NCI-H2196 treated with DMSO at 0.1 percent for 48 hours (cell line): Measurements from ENCODE around the gene FTSJ1.
"Not testable (repeated sequence)": the region's sequence is repeated elsewhere in the genome, so short reads cannot be mapped to it uniquely, and the experiment has no call there.

Source experiments
- DNase-seq: peaks from one replicate; lab custom pipeline; 2025; ENCODE audit not compliant: unreplicated experiment; lab: John Stamatoyannopoulos, UW

The FTSJ1 gene

DNA sequence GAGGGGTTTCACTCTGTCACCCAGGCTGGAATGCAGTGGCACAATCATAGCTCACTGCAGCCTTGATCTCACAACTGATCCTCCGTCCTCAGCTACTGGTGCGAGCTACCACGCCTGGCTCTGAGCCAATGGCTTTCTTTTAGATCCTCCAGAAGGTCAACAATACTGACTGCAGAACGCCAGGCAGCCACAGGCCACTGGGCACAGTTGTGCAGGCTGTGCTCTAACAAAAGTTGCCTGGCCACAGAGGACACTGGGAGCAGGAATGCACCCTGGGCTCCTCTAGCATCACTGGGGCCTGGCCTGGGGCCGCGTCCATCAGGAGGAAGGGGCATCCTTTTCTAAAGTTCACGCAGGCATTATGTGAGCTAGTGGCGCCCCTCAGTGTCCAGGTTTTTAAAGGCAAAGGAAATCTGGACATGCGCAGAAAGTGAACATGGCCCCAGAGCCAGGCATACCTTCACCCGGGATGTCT is 17.9 kb downstream of the FTSJ1 start:
- no peak for DNase-seq

DNA sequence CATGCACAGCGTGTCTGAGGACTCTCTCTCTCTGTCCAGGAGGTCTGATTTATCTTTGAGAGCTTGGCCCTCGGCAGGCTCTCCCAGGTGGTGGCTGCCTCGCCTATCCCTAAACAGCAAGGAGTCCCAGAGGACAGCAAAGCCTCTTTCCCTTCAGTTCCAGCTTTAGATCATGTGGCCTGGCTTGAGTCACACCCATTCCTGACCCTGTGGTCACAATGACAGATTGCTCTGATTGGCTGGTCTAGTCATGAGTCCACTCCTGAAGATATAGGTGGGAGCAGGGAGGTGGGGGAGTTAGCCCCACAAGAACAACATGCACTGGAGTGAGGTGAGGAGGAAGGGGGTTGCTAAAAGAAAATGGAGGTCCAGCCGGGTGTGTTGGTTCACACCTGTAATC is 20.7 kb downstream of the FTSJ1 start:
- DNase-seq: no peak

DNA sequence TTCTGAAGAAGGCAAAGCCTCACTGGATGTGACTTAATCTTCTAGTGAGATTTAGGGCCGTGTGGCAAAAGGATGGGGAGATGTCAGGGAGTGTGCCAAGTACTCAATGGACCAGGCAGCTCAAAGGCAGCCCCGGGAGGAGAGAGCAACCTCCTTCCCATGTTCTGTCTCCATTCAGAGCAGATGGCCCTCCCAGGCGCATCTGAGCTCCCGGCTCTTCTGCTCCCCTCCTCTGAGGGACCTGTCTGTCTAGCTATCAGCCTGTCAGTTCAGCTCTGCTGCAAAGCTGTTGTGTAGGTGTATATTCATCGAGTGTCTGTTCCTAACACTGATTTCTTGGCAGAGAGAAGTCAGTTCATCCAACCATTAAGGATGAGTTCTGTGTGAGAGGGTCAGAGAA is 21.9 kb downstream of the FTSJ1 start:
- no peak for DNase-seq

DNA sequence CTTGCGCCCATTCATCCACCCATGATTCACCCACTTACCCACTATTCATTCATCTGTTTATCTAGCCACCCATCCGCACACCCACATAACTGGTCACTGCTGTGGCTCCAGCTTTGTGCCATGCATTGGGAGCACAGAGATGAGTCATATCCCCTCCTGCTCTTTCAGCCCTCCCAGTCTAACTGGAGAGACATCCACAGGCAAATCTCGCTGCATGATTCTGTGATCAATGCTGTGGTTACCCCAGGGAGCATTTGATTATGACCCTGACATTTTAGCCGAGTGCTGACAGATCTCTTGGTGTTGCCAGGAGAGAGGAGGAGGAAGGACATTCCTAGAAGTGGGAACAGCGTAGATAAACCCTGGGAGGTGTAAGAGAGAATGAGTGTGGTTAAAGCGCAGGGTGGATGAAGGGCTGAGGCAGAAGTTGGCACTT is 22.4 kb downstream of the FTSJ1 start:
- DNase-seq: no peak

DNA sequence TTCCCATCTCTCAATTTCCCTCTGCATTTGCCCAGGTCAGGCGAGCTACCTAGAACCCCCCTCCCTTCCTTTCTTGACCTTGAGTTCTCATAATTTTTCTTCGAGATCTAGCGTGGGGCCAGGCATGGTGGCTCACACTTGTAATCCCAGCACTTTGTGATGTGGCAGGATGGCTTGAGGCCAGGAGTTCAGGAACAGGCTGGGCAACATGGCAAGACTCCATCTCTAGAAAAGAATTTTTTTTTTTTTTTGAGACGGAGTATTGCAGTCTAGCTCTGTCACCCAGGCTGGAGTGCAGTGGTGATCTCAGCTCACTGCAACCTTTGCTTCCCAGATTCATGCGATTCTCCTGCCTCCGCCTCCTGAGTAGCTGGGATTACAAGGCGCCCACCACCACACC is 28.3 kb downstream of the FTSJ1 start:
- DNase-seq: no peak

DNA sequence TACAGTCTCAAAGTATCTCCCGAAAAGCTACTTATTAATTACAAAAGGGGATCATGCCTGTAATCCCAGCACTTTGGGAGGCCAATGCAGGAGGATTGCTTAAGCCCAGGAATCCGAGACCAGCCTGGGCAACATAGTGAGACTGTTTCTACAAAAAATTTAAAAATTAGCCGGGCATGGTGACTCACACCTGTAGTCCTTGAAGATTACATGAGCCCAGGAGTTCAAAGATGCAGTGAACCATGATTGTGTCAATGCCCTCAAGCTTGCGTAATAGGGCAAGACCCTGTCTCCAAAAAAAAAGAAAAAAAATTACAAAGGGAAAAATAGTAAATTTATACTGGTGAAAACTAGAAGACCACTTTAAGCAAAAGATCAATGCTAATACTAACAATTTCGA is 29.5 kb downstream of the FTSJ1 start:
- no peak for DNase-seq

DNA sequence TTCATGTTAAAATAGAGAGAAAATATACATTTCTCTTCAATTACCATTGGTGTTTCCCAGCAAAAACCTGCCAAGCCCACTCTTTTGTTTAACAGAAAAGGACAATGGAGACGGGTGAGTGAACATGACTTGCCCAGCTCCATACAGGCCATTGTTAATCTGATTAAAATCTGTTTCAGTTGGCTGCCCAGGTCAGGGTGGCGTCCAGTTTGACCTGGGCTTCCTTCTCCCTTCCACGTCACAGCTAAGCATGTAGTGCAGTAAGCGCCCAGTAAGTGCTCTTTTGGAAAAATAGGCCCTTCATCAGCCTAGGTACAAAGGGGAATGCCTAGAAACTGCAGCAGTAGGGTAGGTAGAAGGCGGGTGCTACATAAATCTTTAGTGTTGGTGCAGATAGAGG is 31.2 kb downstream of the FTSJ1 start:
- DNase-seq: no peak

DNA sequence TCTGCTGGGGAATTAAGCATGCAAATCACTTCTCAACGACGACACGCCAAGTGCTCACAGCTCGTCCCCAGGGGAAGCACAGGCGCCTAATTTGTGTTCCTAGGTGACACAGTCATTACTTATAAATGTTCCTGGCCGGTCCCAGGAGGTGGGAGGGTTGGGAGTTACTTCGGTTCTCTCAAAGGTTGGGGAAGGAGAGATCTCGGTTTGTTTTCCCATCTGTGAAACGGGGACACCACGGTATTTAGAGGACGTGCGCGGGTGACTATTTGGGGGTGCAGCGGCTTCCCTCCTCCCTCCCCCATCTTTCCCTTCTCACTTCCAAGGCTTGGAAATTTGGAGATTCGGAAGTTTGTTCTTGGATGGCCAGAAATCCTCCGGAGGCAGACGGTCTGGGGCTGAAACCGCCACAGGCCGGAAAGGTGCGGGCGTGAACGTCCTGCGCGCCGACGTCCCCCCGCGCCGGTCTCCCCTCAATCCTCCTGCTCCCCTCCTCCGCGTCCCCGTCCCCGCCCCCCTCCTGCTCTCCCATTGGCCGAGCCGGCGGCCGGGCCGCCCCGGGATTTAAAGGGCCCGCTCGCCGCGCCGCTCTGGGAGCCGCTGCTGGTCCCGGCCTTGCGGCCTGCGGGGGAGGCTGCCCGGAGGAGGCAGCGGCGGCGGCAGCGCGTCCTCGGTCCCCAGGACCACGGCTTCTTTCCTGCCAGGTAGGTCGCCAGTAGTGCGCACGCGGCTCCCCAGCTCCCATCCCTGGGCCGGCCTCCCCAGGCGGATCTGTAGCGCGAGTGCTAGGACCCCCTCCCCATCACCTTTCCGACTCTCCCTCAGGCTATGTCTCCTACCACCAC is 32.6 kb downstream of the FTSJ1 start, which contains the start of gene PORCN:
Gene PORCN (plus strand): TSS at position 593 of the 845 bp plus-strand sequence. CDS start 829 bp downstream, outside the sequence.
- DNase-seq: peak; percentile 18

DNA sequence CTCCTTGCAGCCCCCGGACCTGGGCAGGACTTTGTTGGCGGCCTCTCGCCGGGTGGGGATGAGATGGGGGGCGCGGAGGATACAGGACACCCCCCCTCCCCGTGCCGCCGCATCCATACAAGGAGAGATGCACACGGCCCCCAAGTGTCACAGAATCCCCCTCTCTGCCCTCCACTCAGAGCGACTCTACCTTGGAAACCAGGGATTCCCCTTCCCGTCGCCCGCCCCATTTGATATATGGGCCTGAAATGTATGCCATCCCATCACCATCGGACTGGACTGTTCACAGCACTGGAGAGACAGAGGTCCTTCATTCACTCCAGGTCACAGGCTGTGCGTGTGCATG is 33.2 kb downstream of the FTSJ1 start:
- DNase-seq: no peak

DNA sequence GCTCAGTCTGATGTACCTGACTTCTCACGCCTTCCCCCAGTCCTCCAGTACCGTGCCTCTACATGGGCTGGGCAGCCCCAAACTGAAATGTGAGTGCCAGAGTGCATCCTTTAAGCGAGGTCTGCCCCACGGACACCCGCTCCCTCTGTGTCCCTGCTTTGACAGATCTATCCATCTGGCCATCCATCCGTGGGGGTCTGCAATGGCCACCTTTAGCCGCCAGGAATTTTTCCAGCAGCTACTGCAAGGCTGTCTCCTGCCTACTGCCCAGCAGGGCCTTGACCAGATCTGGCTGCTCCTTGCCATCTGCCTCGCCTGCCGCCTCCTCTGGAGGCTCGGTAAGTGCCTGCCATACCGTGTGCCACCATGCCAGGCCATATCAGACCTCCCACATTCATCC is 33.6 kb downstream of the FTSJ1 start:
- DNase-seq: no peak

DNA sequence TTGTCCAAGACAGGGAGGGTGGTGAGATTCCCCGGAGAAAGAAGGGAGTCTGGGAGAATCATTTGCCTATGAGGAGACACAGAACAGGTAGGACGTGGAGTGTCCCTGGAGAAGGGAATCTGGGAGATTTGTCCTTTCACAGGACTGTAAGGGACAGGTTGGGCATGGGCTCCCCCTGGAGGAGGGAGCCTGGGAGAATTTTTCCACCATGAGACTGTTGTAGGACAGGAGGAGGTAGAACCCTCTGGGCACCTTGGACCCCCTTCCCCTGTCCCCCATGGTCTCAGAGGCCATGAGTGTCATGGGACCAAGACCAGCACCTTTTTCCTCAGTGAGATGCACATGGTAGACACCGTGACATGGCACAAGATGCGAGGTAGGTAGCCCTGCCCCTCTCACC is 35.6 kb downstream of the FTSJ1 start:
- DNase-seq: no peak

DNA sequence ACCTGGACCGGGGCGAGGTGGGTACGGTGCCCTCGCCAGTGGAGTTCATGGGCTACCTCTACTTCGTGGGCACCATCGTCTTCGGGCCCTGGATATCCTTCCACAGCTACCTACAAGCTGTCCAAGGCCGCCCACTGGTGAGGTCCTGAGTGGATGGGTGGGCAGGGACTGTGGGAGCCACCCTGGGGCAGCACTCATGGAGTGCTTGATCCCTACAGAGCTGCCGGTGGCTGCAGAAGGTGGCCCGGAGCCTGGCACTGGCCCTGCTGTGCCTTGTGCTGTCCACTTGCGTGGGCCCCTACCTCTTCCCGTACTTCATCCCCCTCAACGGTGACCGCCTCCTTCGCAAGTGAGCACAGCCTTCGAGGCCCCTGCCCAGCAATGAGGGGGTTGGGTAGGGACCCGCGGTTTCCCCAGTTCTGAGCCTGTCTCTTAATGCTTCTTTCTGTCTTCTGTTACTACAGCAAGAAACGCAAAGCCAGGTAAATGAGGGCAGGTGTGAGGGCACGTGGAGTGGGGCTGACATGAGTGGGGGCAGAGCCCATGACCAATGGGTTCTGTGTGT is 36.5 kb downstream of the FTSJ1 start:
- DNase-seq: no peak

DNA sequence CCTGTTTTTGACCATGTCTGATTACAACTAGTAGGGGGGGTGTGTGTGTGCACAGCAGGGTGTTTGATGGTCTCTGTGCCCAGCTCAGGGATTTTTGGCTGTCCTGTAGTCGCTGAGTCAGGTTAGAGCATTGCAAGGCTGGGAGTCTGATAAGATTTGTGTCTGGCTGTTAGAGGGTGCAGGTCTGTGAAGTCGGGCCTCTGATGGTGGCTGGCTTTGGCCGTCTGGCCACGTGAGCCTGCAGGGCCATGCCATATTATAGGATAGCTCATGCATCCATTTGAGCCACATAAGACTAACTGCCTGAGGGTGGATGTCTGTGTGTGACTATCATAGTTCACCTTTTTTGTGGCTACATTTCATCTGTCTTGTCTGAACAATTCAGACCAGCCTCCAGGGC is 37.7 kb downstream of the FTSJ1 start:
- no peak for DNase-seq

DNA sequence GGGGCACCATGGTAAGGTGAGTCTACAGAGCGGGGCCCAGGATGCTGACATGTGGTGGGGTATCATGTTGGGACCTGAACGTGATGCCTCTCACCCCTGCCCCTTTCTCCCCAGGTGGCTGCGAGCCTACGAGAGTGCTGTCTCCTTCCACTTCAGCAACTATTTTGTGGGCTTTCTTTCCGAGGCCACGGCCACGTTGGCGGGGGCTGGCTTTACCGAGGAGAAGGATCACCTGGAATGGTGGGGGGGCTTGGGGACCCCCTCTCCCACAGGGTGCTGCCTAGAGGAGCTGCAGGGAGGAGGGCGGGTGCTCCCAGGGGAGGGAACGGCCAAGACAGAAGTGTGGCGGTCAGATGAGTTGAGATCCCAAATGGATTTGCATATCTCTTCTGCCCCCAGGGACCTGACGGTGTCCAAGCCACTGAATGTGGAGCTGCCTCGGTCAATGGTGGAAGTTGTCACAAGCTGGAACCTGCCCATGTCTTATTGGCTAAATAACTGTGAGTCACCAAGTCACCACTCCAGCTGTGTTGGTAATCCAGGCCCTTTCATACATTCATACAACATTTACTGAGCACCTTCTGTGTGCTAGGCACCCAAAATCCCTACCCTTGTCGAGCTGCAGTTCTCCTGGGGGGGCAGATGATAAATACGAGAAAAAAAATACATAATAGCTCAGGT is 38.3 kb downstream of the FTSJ1 start:
- DNase-seq: no peak

DNA sequence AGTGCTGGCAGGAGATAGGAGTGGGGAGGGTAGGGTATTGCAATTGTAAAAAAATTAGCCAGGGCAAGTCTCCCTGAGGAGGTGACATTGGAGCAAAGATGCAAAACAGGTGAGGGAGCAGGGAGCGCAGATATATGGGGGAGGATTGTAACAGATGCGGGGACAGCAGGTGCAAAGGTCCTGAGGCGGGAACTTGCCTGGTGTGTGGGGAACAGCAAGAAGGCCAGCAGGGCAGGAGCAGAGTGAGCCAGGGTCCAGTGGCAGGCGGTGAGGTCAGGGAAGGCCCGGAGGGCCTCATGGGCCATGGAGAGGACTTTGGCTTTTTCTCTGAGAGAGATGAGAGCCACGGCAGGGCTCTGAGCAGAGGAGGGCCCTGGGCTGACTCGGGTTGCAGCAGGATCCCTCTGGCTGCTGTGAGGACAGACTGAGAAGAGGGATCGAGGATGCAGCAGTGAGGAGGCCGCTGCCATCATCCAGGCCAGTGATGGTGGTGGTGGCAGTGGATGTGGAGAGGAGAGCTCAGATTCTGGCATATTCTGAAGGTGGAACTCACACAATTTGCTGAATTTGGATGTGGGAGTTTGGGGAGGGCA is 39.0 kb downstream of the FTSJ1 start:
- no peak for DNase-seq

DNA sequence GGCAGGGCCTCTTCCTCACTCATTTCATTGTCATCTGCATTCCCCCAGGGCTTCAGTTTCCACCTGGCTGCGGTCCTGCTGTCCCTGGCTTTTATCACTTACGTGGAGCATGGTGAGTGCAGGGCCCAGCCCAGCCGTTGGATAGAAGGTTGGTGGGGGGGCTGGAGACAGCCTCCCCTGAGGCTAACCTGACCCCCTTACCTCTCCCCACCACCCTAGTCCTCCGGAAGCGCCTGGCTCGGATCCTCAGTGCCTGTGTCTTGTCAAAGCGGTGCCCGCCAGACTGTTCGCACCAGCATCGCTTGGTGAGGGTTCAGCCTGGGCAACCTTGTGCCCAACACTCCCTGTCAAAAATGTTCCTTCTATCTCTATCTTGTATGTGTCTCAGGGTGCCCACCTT is 39.8 kb downstream of the FTSJ1 start:
- DNase-seq: no peak

DNA sequence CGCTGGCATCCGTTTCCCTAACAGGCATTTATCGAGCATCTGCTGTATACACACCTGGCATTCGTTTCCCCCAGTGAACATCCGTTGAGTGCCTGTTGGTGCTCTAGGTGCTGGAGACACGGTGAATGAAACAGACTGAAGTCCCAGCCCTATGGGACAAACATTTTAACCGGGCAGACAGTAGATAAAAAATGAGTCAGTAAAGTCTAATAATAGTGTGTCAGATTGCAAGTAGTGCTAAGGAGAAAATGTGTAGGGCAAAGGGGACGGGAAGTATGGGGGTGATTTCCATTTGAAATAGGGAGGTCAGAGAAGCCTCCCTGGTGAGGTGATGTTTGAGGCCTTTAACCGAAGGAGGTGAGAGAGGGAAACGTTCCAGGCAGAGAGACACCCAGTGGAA is 40.3 kb downstream of the FTSJ1 start:
- DNase-seq: no peak

DNA sequence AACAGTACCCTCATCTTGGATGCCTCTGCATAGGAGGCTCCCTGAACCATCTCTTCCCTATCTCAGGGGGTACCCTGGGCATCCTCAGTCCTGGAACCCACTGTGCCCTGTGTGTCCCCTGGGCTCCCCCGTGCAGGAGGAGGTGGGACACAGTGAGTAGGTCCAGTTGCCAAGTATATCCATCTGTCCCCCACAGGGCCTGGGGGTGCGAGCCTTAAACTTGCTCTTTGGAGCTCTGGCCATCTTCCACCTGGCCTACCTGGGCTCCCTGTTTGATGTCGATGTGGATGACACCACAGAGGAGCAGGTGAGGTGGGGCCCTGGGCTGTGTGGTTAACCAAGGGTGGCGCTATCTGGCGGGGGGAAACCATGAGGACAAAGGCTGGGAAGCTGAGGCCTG is 41.0 kb downstream of the FTSJ1 start:
- no peak for DNase-seq

DNA sequence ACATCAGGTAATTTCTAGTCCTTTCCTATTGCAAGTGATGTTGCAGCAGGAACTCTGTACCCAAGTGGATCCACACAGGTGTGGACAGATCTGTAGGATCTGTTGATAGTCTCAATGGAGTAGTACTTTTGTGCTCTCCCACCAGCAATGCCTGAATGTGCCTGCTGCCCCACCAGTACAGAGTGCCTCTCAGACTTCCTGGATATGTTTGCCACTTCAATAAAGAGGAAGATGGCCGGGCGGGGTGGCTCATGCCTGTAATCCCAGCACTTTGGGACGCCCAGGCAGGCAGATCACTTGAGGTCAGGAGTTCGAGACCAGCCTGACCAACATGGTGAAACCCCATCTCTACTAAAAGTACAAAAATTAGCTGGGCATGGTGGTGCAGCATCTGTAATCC is 43.5 kb downstream of the FTSJ1 start:
- not testable (repeated sequence) for DNase-seq

DNA sequence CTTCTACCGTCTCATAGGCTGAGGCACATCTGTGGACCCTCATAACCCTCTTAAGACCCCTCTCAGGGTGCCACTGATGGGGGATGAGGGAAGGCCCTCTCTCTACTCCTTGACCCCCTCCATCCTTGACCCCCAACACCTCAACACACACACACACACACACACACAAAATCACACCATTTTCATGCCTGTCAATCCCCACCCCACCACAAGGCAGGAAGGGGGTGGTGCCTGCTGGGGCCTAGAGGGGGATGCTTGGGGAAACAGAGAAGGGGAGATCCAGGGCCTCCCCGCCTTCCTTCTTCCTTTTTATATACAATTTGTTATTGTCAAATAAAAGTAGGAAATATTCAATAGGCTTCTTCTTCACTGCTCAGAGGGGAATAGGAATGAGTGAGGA is 44.5 kb downstream of the FTSJ1 start:
- DNase-seq: no peak

DNA sequence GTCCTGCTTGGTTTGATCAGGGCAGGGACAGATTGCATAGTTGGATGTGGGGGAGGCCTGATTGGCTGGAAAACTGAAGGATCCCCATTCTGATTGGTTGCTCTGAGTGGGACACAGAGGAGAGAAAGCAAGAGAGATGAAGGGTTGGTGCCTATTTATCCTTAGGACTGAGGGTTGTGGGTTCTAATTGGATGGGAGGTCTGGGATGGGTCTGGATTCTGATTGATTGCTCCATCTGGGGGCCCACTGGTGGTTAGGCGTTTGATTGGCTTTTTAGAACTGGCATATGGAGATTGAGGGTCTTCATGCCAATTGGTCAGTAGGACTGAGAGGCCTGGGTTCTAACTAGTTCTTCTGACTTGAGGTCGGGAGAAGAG is 45.0 kb downstream of the FTSJ1 start:
- no peak for DNase-seq
